ENCODE results near the gene KIF1C.
A peak's percentile ranks its signal among the peaks of the same experiment; 100 is the strongest.
"Not testable (repeated sequence)": the region's sequence is repeated elsewhere in the genome, so short reads cannot be mapped to it uniquely, and the experiment has no call there.

KIF1C gene

GRCh38 chr17:5045496-5045895 is 47.7 kb downstream of the KIF1C start:
- DNase-seq (ENCODE audit: low read depth): no peak

GRCh38 chr17:5047446-5047845 is 49.7 kb downstream of the KIF1C start:
- no peak for DNase-seq (ENCODE audit: low read depth)

- DNase-seq (ENCODE audit: low read depth): peak; percentile 38
These were observed 51.6 kb downstream of the KIF1C start for GRCh38 chr17:5049314-5049841.

GRCh38 chr17:5050278-5050677 is 52.5 kb downstream of the KIF1C start:
- no peak for DNase-seq (ENCODE audit: low read depth)

GRCh38 chr17:5055543-5055942 is 57.8 kb downstream of the KIF1C start:
- DNase-seq (ENCODE audit: low read depth): no peak

GRCh38 chr17:5065227-5065744 is 67.5 kb downstream of the KIF1C start:
- no peak for DNase-seq (ENCODE audit: low read depth)

- no peak for DNase-seq (ENCODE audit: low read depth)
These were observed 70.5 kb downstream of the KIF1C start for GRCh38 chr17:5068236-5068635.

- DNase-seq (ENCODE audit: low read depth): no peak
These were observed 72.0 kb downstream of the KIF1C start for GRCh38 chr17:5069724-5070123.

GRCh38 chr17:5075472-5075871 is 77.7 kb downstream of the KIF1C start:
- not testable (repeated sequence) for DNase-seq (ENCODE audit: low read depth)

GRCh38 chr17:5077275-5077674 is 79.5 kb downstream of the KIF1C start:
- DNase-seq (ENCODE audit: low read depth): not testable (repeated sequence)

- no peak for DNase-seq (ENCODE audit: low read depth)
These were observed 80.0 kb downstream of the KIF1C start for GRCh38 chr17:5077781-5078105.

Data from activated gamma-delta T cell treated with anti-CD3 and anti-CD28 coated beads, Interleukin-2, amount 50 U/mL, for 16 hours (primary cell).